ENCODE data around the gene NLRP10.
"Not testable (repeated sequence)": the region's sequence is repeated elsewhere in the genome, so short reads cannot be mapped to it uniquely, and the experiment has no call there.

NLRP10 gene

DNA sequence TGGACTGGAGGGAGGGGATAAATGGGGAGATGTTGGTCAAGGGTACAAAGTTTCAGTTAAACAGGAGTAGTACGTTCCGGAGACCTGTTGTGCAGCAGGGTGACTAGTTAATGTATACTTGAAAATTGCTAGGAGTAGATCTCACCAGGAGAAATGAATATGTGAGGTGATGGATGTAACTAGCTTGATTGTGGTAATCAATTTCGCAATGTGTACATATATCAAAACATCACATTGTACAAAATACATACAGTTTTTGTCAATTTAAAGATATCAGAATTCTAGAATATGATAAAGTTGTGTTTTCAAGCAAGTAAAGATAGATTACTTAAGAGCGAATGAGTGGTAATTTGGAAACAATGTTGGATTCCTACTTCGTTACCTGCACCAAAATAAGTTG lies 35.1 kb upstream of the NLRP10 start:
- no peak overlapping the region for H3K4me3 ChIP-seq (ENCODE audit: low read length)
- H3K4me1 ChIP-seq (ENCODE audit: control insufficient read depth, insufficient read depth, low read length) = no peaks in the 10 kb centered on the region
- H3K27me3 ChIP-seq (replicated peaks; ENCODE audit: control insufficient read depth, insufficient read depth, low read length) = no peaks in the 10 kb centered on the region
- no peaks in the 10 kb centered on the region for H3K9me3 ChIP-seq (ENCODE audit: control insufficient read depth, low read length)
- H3K9ac ChIP-seq (ENCODE audit: low read length) = no peak overlapping the region
- no peak for DNase-seq (ENCODE audit: low read depth)
- H3K36me3 ChIP-seq (ENCODE audit: control insufficient read depth, insufficient read depth, low read length, severe bottlenecking) = peaks cover 49% of the 10 kb centered on the region

DNA sequence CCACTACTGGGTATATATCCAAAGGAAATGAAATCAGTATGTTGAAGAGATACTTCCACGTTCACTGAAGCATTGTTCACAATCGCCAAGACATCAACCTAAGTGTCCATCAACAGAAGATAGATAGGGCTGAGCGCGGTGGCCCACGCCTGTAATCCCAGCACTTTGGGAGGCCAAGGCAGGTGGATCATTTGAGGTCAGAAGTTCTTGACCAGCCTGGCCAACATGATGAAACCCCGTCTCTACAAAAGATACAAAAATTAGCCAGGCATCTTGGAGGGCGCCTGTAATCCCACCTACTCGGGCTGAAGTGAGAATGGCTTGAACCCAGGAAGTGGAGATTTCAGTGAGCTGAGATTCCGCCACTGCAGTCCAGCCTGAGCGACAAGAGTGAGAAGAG lies 34.5 kb upstream of the NLRP10 start:
- H3K9ac ChIP-seq (ENCODE audit: low read length) = no peak overlapping the region
- no peak overlapping the region for H3K4me3 ChIP-seq (ENCODE audit: low read length)
- no peak for DNase-seq (ENCODE audit: low read depth)
- peaks cover 55% of the 10 kb centered on the region for H3K36me3 ChIP-seq (ENCODE audit: control insufficient read depth, insufficient read depth, low read length, severe bottlenecking)
- H3K9me3 ChIP-seq (ENCODE audit: control insufficient read depth, low read length) = no peaks in the 10 kb centered on the region
- H3K27me3 ChIP-seq (replicated peaks; ENCODE audit: control insufficient read depth, insufficient read depth, low read length) = no peaks in the 10 kb centered on the region
- H3K4me1 ChIP-seq (ENCODE audit: control insufficient read depth, insufficient read depth, low read length) = no peaks in the 10 kb centered on the region

DNA sequence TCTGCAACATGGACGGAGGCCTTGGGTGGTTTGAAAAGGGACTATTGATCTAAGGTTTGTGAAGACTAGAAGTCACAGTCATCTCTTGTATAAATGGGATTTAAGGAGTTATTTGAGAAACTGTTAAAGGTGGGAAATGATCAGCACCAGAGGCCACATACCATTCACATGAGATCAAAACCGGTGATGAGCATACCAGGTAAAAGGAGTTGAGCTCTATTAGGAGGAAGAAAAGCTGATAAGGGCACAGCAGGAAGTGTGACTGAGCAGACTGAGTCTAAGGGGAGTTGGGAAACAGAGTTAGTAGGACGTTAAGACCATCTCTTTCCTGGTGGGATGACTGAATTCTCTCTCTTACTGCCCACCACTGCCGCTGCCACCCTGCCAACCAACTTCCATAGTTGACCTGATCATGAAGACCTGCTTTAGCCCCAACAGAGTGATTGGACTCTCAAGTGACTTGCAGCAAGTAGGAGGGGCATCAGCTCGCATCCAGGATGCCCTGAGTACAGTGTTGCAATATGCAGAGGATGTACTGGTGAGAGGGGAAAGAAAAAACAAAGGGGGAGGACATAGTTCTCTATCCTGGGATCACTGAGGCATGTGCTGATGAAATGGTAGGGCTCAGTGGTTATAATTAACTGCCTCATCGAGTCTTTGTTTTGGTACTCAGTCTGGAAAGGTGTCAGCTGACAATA lies 29.5 kb upstream of the NLRP10 start:
- no peaks in the 10 kb centered on the region for H3K9me3 ChIP-seq (ENCODE audit: control insufficient read depth, low read length)
- no peak for DNase-seq (ENCODE audit: low read depth)
- H3K9ac ChIP-seq (ENCODE audit: low read length) = no peak overlapping the region
- H3K4me1 ChIP-seq (ENCODE audit: control insufficient read depth, insufficient read depth, low read length) = peaks cover under 1% of the 10 kb centered on the region
- no peaks in the 10 kb centered on the region for H3K27me3 ChIP-seq (replicated peaks; ENCODE audit: control insufficient read depth, insufficient read depth, low read length)
- no peak overlapping the region for H3K4me3 ChIP-seq (ENCODE audit: low read length)
- H3K36me3 ChIP-seq (ENCODE audit: control insufficient read depth, insufficient read depth, low read length, severe bottlenecking) = peaks cover 85% of the 10 kb centered on the region

GRCh38 chr11:7987560-7987883 lies 22.3 kb upstream of the NLRP10 start:
- DNase-seq (ENCODE audit: low read depth); H3K9me3 ChIP-seq (ENCODE audit: control insufficient read depth, low read length); H3K27me3 ChIP-seq (replicated peaks; ENCODE audit: control insufficient read depth, insufficient read depth, low read length): not testable (repeated sequence)
- H3K36me3 ChIP-seq (ENCODE audit: control insufficient read depth, insufficient read depth, low read length, severe bottlenecking) = peaks cover 18% of the 10 kb centered on the region
- H3K9ac ChIP-seq (ENCODE audit: low read length) = peak overlapping the region; percentile 97
- peak overlapping the region; percentile 100 for H3K4me3 ChIP-seq (ENCODE audit: low read length)
- peaks cover 26% of the 10 kb centered on the region for H3K4me1 ChIP-seq (ENCODE audit: control insufficient read depth, insufficient read depth, low read length)

- Histone ChIP-seq H3K4me3 (ENCODE audit: low read length) (peak within 1 kb of the TSS; percentile 100), H3K9ac (ENCODE audit: low read length) (peak within 1 kb of the TSS; percentile 97), H3K9me3 (ENCODE audit: control insufficient read depth, low read length) (no peaks in the 10 kb centered on the region), H3K27me3 (replicated peaks; ENCODE audit: control insufficient read depth, insufficient read depth, low read length) (no peaks in the 10 kb centered on the region), H3K36me3 (ENCODE audit: control insufficient read depth, insufficient read depth, low read length, severe bottlenecking) (peaks cover 12% of the 10 kb centered on the region), H3K4me1 (ENCODE audit: control insufficient read depth, insufficient read depth, low read length) (peaks cover 26% of the 10 kb centered on the region)
- DNase-seq (ENCODE audit: low read depth) = peak; percentile 99
Observed at GRCh38 chr11:7986768-7987559, 21.7 kb upstream of the NLRP10 start, which contains the start of gene EIF3F. TSS of gene EIF3F (plus strand) at chr11:7987337. CDS start at chr11:7987353, 16 bp downstream.

GRCh38 chr11:7983832-7984590 lies 18.8 kb upstream of the NLRP10 start:
- Histone ChIP-seq H3K9ac (ENCODE audit: low read length) (no peak overlapping the region), H3K36me3 (ENCODE audit: control insufficient read depth, insufficient read depth, low read length, severe bottlenecking) (no peaks in the 10 kb centered on the region), H3K9me3 (ENCODE audit: control insufficient read depth, low read length) (no peaks in the 10 kb centered on the region), H3K27me3 (replicated peaks; ENCODE audit: control insufficient read depth, insufficient read depth, low read length) (no peaks in the 10 kb centered on the region), H3K4me3 (ENCODE audit: low read length) (no peak overlapping the region), H3K4me1 (ENCODE audit: control insufficient read depth, insufficient read depth, low read length) (peaks cover 18% of the 10 kb centered on the region)
- DNase-seq (ENCODE audit: low read depth) = no peak

- H3K27me3 ChIP-seq (replicated peaks; ENCODE audit: control insufficient read depth, insufficient read depth, low read length) = no peaks in the 10 kb centered on the region
- H3K4me3 ChIP-seq (ENCODE audit: low read length) = no peak overlapping the region
- DNase-seq (ENCODE audit: low read depth) = no peak
- no peak overlapping the region for H3K9ac ChIP-seq (ENCODE audit: low read length)
- H3K9me3 ChIP-seq (ENCODE audit: control insufficient read depth, low read length) = no peaks in the 10 kb centered on the region
- no peaks in the 10 kb centered on the region for H3K36me3 ChIP-seq (ENCODE audit: control insufficient read depth, insufficient read depth, low read length, severe bottlenecking)
- H3K4me1 ChIP-seq (ENCODE audit: control insufficient read depth, insufficient read depth, low read length) = peaks cover 10% of the 10 kb centered on the region
Observed at GRCh38 chr11:7982582-7983119, 17.4 kb upstream of the NLRP10 start.

DNA sequence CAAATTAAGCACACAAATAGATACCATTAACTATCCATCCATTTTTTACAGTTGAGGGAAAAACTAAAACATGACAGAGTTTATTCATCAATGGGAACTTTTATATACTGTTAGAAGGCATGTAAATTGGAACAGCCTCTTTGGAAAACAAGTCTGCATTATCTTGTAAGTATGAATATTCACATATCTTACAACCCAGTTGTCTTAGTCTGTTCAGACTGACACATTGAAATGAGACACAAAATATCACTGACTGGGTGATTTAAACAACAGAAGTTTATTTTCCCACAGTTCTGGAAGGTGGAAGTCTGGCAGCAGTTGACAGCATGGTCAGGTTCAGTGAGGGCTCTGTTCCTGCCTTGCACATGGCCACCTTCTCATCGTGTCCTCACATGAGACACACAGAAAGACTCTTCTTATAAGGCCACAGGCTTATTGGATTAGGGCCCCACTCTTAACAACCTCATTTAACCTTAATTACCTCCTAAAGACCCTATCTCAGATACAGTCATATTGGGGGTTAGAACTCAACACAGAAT lies 16.4 kb upstream of the NLRP10 start:
- Histone ChIP-seq H3K36me3 (ENCODE audit: control insufficient read depth, insufficient read depth, low read length, severe bottlenecking) (no peaks in the 10 kb centered on the region), H3K27me3 (replicated peaks; ENCODE audit: control insufficient read depth, insufficient read depth, low read length) (no peaks in the 10 kb centered on the region), H3K4me1 (ENCODE audit: control insufficient read depth, insufficient read depth, low read length) (peaks cover 16% of the 10 kb centered on the region), H3K4me3 (ENCODE audit: low read length) (no peak overlapping the region), H3K9me3 (ENCODE audit: control insufficient read depth, low read length) (no peaks in the 10 kb centered on the region), H3K9ac (ENCODE audit: low read length) (no peak overlapping the region)
- no peak for DNase-seq (ENCODE audit: low read depth)

DNA sequence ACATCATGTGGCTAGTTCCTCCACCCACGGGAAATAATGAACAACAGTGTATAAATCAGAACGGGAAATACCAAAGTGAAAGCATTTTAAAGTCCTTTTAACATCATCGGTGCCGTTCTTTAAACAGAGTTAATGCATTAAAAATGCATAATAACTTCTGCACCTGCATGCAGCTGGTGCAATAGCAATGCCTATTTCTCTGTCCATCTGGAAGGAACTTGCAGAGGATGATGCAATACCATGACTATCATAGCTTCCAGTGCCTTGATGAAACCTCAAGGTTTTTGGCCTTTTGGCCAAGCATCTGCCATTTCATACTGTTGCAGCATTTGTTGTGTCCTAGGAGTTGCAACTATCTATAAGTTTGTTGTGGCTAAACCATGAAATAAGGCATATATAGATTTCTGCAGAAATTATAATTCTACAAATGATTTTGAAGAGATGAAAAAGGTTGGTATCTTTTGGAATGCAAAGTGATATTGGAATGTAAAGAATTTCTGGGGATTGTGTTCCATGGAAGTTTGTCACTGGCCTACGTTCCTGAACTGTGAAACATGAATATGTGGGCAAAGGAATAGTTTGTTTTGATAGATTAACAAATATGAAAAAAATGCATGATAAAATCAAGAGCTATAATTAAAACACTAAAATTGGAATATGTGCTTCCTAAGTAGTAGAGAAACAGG lies 12.1 kb upstream of the NLRP10 start:
- H3K27me3 ChIP-seq (replicated peaks; ENCODE audit: control insufficient read depth, insufficient read depth, low read length) = no peaks in the 10 kb centered on the region
- peaks cover 12% of the 10 kb centered on the region for H3K4me1 ChIP-seq (ENCODE audit: control insufficient read depth, insufficient read depth, low read length)
- H3K9ac ChIP-seq (ENCODE audit: low read length) = peak overlapping the region; percentile 42
- no peaks in the 10 kb centered on the region for H3K9me3 ChIP-seq (ENCODE audit: control insufficient read depth, low read length)
- H3K4me3 ChIP-seq (ENCODE audit: low read length) = peak overlapping the region; percentile 2
- peak; percentile 90 for DNase-seq (ENCODE audit: low read depth)
- H3K36me3 ChIP-seq (ENCODE audit: control insufficient read depth, insufficient read depth, low read length, severe bottlenecking) = no peaks in the 10 kb centered on the region

GRCh38 chr11:7974668-7975067 lies 9.4 kb upstream of the NLRP10 start:
- H3K4me3 ChIP-seq (ENCODE audit: low read length) = no peak overlapping the region
- no peak for DNase-seq (ENCODE audit: low read depth)
- H3K36me3 ChIP-seq (ENCODE audit: control insufficient read depth, insufficient read depth, low read length, severe bottlenecking) = no peaks in the 10 kb centered on the region
- no peaks in the 10 kb centered on the region for H3K27me3 ChIP-seq (replicated peaks; ENCODE audit: control insufficient read depth, insufficient read depth, low read length)
- no peaks in the 10 kb centered on the region for H3K9me3 ChIP-seq (ENCODE audit: control insufficient read depth, low read length)
- H3K4me1 ChIP-seq (ENCODE audit: control insufficient read depth, insufficient read depth, low read length) = peaks cover 12% of the 10 kb centered on the region
- H3K9ac ChIP-seq (ENCODE audit: low read length) = no peak overlapping the region
